Measurements from ENCODE around the gene CLIP4. TPM values are rescaled to one million over a fixed set of nuclear protein-coding genes. Genes with fewer than 3 reads are reported as not detected.

CLIP4 gene
- polyA plus RNA-seq, 1 of the 3 experiments (the other 2 are of a cell fraction), result 12.7 TPM

- H3K9me2 ChIP-seq, result no peaks in the 10 kb centered on the region
- no peak overlapping the region for H3K4me3 ChIP-seq (ENCODE audit: low read depth in 2 of 2, low read length in 1 of 2)
- no peaks in the 10 kb centered on the region for H3K27me3 ChIP-seq (ENCODE audit: insufficient read depth)
- no peak overlapping the region for H2AFZ ChIP-seq (ENCODE audit: low read depth)
- no peak overlapping the region for H3K9ac ChIP-seq
- POLR2A ChIA-PET, result no interaction called here
- H3K36me3 ChIP-seq (replicated peaks in 1 of 2; ENCODE audit: control insufficient read depth in 1 of 2, insufficient read depth in 2 of 2, low read length in 1 of 2), result no peaks in the 10 kb centered on the region
- H3K4me1 ChIP-seq (ENCODE audit: control insufficient read depth in 1 of 2, insufficient read depth in 2 of 2, low read depth in 1 of 2, low read length in 1 of 2), result no peaks in the 10 kb centered on the region
- no peaks in the 10 kb centered on the region for H3K79me2 ChIP-seq (ENCODE audit: insufficient read depth)
- H3K9me3 ChIP-seq, result no peaks in the 10 kb centered on the region
- H3F3A ChIP-seq (replicated peaks; ENCODE audit: insufficient read depth), result no peaks in the 10 kb centered on the region
- no peaks in the 10 kb centered on the region for H4K20me1 ChIP-seq (ENCODE audit: insufficient read depth)
- 55% methylated on average over 5 of the region's 5 CpGs for WGBS (ENCODE audit: low lambda C conversion rate)
- CTCF ChIA-PET, result interaction anchor here (0.7 kb wide), 1 partner anchor 22 kb away, joined by 3 read pairs; no protein-coding TSS in a partner anchor
- no peak overlapping the region for H3K27ac ChIP-seq (ENCODE audit: low read depth in 2 of 2, low read length in 1 of 2)
- DNase-seq, result no peak
- TF ChIP-seq REST (IDR thresholded peaks at IDR 0.05; ENCODE audit: low read depth, low read length), result no peak
- TF ChIP-seq TAF1 (IDR thresholded peaks at IDR 0.05; ENCODE audit: borderline replicate concordance, low read depth, low read length), result no peak
- TF ChIP-seq RXRA (IDR thresholded peaks at IDR 0.05; ENCODE audit: borderline replicate concordance, low read depth), result no peak
- TF ChIP-seq USF1 (IDR thresholded peaks at IDR 0.05; ENCODE audit: borderline replicate concordance, low read depth), result no peak
- TF ChIP-seq CTCF (IDR thresholded peaks at IDR 0.05), result no peak
- no peak for TF ChIP-seq TCF12 (IDR thresholded peaks at IDR 0.05)
- no peak for TF ChIP-seq YY1 (IDR thresholded peaks at IDR 0.05; ENCODE audit: low read depth)
- no peak for TF ChIP-seq NRF1 (IDR thresholded peaks at IDR 0.05; ENCODE audit: low read depth, low read length)
- TF ChIP-seq FOXM1 (IDR thresholded peaks at IDR 0.05; ENCODE audit: low read depth), result no peak
- no peak for TF ChIP-seq USF2 (IDR thresholded peaks at IDR 0.05; ENCODE audit: borderline replicate concordance, low read depth, low read length)
- TF ChIP-seq ELF1 (IDR thresholded peaks at IDR 0.05), result no peak
- no peak for TF ChIP-seq IRF3 (IDR thresholded peaks at IDR 0.05; ENCODE audit: low read depth, low read length)
- H3K4me2 ChIP-seq, result no peak overlapping the region
Observed at GRCh38 chr2:29082804-29083495, 32.3 kb upstream of the CLIP4 start.

Data from SK-N-SH (cell line).